GM18517 (cell line): ENCODE measurements around the gene ARRDC4.
"Not testable (repeated sequence)": the region's sequence is repeated elsewhere in the genome, so short reads cannot be mapped to it uniquely, and the experiment has no call there.

Experiments used
- ATAC-seq: cut with Tn5 transposase; IDR thresholded peaks from one replicate; pipeline ENCODE4 v1.9.1; 2021; ENCODE audit warnings: mild to moderate bottlenecking, moderate library complexity; ENCODE audit not compliant: unreplicated experiment

Gene ARRDC4

DNA sequence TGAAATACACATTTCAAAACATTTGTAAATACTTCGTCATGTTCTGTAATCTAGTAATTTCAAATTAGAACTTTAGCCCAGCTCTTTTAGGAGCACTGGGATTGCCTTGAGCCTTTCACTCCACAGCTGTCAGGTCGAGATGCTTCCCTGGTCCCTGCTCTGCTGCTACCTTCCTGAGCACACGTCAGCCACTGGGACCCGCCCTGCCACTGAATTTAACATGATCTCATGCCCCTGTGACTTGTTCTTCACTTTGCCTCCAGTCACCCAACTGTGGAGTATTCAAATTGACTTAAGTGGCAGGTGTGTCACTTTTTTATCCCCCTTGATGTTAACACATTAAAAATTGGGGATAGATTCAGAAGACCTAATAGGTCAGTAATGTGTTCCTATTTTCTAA, 3.3 kb downstream of the ARRDC4 start:
- no peak for ATAC-seq

DNA sequence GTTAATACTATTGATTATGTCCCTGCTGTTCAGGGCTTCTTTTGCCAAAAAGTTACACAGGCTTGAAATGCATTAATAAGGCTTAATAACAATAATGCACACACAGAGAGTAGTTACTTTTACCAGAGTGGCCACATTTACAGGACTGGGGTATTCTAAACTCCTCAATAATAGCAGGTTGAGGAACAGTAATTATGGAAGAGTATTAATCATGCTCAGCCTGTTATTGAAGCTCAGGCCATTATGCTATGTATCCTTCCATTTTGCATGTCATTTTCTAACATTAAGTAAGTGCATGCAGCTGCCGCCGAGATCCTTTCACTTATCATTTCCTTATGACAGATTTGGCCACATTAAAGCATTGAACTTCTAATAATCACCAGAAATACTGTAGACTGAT, 5.7 kb downstream of the ARRDC4 start:
- no peak for ATAC-seq

DNA sequence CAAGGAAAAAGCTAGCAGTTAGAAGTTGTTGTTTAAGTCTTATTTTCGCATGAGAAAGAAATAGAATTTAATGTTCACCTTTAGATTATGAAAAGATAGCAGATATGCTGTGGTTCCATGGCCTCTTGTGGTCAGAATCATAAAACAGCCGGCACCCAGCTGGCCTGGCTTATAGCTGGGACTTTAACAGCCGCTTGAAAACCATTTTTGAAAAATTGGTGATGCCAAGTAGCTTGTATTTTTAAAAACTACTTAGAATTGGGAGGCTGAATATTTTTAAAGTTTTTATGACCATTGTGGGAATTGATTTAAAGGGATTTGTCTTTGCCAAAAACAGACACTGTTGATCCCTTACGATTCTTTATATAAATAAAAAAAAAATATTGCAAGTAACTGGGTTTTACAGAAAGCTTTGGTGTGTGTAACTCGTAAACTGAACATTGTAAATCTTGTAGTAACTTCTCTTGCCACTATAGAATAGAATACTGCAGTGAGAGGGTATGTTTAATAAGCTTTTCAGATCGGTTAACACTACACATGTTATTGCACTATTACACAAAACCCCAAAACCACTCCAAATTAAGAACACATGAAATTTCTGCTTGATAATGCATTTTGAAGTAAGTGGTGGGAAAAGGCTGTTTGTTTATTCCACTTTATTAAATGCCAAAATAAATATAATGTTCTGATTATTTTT, 6.6 kb downstream of the ARRDC4 start:
- ATAC-seq = no peak

DNA sequence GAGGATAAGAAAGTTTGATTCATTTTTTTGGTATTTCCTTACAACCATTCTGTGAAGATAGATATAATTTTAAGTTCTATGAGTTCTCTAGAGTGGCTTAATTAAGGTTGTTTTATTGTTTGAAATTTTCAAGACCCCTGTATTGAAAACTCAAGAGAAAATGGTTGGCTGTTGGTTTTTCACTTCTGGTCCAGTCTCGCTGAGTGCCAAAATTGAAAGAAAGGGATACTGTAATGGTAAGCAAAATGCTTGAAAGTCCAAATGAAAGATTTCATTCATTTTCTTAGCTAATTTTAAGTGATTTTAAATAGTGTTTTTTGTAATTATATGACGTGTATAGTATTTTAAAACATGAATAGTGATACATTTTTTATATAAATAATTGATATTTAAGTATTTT, 7.4 kb downstream of the ARRDC4 start:
- no peak for ATAC-seq

DNA sequence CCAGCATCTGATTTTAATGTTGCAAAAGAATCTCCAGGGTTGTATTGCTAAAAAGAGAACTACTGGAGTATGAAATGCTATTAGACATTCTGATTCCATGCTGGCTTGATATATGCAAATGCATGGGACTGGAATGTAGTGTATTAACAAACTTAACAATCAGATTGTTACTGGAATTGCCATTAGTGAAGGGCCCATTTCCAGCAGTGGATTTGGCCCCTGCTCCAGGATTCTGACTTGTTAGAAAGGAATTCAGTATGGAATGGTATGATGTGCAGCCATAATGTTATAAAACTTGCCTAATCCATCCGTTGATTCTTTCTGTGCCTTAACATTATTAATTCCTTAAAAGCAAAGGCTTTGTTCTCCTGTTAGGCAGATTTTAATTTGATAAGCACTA, 7.9 kb downstream of the ARRDC4 start:
- ATAC-seq = no peak

DNA sequence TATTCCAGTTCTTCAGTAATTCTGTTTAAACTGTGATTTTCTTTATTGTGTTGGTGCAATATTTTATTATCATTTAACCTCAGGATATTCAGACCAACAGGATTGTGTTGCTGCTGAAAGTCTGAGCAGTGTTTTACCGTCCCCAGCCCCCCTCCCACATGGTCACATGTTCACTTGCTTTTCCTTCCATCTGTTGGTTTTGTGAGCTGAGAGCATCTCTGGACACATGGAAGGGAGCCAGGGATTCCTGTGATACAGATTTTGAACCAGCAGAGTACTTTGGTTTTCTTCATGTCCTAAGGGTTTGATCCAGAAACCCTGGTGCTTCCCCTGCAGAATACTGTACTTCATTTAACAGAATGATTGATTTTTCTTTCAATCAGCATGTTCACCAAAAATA, 11.9 kb downstream of the ARRDC4 start:
- ATAC-seq = no peak

DNA sequence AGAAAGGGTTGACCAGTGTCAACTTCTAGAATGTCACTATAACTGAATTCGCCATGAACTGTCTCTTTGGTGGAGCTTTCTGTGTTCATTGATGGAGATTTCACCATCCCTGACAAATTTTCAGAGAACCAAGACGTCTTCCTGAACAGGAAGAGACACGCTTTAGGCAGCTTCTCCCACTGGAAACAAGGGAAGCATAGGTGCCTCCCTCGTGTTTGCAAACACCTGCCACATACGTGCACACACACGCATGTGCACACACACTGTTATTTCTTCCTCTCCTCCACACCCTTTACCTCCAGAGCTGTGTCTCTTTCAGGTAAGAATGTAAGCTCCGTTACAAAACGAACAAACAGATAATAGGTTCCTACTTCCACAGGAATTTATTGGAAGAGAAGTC, 15.6 kb downstream of the ARRDC4 start:
- ATAC-seq = no peak

DNA sequence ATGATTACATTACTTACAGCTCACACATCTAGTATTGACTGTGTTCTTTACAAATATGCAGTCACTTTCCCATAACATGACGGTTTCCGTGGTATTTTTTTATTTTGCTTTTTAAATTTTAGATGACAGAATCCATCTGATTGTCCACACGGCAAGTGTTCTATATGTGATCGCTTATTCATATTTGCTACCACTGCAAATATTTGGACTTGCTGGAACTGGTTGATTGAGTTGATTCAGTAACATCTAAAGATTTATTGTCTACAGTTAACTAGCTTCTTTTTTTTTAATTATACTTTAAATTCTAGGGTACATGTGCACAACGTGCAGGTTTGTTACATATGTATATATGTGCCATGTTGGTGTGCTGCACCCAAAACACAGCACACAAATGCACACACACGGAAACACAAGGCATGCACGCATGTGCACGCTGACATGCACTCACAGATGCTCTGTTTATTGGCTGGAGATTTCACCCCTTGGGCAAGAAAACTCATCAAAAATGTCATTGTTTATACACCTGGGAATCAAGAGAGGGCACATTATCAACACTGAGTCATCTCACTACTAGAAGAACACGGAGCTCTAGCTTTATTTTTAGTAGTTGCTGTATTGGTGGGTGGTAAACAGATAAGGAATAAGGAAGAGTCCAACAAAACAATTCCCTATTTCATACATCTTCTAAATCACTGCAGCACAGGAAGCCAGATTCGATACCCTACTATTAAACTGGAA, 16.4 kb downstream of the ARRDC4 start:
- ATAC-seq = no peak

DNA sequence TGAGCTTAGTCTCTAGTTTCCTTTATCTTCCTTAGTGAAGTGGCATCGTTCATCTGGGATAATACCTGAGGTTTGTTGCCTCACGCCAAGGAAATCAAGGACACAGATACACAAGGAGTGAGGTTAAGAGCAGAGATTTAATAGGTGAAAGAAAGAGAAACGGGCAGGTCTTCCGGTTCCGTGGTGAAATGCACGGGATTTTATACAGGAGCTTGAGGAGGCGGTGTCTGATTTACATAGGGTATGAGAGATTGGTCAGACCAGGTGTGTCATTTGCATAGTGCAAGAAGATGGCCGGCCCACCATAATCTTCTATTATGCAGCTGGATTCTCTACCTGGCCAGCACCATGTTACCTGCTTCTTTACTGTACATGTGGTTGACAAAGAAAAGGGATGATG, 17.2 kb downstream of the ARRDC4 start:
- no peak for ATAC-seq

DNA sequence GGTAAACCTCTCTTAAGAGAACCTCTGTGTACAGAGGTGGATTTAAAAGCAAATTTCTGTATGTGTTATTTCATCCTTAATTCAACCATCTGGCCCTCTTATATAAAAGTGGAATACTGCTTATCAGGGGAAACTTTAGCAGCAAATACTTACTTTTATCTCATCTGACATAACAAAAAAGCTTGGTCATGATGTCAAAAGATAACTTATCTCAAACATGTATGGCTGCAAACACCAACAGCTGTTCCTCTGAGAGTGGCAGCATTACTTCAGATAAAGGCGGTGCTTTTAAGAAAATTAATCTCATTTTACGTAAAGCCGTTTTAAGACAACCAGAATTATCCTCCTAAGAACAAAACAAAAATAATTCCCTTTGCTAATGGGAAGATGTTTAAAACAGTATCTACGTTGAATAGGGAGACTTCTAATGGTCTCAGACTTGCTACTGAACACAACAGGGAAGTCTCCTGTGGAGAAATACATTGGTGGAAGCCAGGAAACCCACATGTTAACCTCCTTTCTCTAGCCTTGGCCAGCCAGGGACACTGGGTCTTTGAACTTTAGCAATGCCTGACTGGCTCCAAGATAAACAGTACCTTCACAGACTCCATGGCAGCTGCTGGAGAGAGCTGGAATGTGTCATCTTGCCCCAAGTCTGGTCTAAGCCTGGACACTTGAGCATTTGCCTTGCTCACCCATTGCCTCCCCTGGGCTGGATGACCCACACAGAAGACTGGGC, 18.1 kb downstream of the ARRDC4 start:
- no peak for ATAC-seq

DNA sequence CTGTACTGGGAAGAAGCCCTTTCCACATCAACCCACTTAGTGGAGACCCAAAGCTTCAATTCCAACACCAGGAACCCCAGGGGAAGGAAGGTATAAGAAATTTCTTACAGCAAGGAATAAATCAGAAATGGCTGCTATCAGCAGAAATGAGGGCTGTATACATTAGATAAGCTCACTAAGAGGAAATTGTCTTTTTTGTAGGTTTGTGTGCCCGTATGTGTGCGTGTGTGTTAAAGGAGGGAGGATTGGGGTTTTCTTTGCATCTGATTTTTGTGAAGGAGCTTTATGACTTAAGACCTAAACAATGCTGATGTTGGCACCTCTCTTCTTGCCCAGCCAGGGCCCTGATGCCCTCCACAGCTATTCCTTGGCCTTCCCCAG, 18.6 kb downstream of the ARRDC4 start:
- ATAC-seq = no peak

DNA sequence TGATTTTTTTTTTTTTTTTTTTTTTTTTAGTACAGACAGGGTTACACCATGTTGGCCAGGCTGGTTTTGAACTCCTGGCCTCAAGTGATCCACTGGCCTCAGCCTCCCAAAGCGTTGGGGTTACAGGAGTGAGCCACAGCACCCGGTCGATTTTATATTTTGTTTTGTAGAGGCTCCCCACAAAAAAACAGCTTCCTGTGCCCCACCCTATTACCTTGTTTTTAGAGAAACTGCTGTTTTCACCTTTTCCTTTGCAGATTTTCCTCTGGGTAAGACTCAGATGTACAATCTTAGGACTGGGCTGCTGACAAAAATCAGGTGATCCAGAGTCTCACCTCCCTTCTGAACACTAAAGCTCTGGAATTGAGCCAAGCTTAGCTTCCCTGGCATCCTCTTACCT, 20.6 kb downstream of the ARRDC4 start:
- ATAC-seq = no peak

DNA sequence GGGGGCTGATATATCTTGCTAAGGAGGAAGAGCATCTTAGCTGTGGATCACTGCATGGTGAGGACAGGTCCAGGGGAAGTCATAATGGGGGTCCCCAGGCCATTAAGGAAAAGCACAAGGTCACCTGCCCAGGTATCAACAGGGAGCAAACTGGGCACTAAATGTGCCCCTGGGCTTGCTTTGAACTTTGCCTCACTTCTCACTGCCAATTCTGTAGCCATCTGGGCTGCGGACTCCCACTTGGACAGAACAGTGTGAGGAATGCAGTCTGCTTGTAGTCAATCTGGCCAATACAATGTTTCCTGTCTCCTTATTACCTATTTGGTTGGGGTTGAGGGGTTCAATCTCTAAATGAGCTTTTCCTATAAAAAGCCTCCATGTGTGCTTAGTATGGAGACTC, 21.3 kb downstream of the ARRDC4 start:
- ATAC-seq = no peak

DNA sequence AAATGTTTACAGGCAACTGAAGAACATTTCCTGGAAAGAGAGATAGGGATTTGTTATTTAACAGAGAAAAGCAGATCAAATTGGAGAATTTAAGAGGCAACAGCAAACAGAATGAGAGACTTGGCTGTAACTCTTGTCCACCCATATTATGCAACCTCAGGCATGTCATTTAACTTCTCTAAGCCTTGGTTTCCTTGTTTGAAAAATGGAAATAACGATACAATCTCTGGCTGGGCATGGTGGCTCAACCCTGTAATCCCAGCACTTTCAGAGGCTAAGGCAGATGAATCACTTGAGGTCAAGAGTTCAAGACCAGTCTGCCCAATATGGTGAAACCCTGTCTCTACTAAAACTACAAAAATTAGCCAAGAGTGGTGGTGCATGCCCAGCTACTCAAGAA, 23.7 kb downstream of the ARRDC4 start:
- no peak for ATAC-seq

DNA sequence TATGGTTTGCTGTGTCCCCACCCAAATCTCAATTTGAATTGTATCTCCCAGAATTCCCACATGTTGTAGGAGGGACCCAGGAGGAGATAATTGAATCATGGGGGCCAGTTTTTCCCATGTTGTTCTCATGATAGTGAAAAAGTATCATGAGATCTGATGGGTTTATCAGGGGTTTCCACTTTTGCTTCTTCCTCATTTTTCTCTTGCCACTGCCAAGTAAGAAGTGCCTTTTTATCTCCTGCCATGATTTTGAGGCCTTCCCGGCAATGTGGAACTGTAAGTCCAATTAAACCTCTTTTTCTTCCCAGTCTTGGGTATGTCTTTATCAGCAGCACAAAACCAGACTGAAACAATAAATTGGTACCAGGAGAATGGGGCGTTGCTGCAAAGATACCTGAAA, 25.5 kb downstream of the ARRDC4 start:
- not testable (repeated sequence) for ATAC-seq

DNA sequence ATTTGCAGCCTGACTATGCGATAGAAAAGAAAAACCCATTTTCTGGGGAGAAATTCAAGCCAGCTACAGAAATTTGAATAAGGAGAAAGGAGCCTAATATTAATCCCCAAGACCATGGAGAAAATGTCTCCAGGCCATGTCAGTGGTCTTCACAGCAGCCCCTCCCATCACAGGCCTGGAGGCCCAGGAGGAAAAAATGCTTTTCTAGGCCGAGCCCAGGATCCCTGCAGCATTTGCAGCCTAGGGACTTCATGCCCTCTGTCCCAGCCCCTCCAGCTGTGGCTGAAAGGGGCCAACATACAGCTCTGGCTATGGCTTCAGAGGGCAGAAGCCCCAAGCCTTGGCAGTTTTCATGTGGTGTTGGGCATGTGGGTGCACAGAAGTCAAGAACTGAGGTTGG, 26.3 kb downstream of the ARRDC4 start:
- ATAC-seq = no peak

DNA sequence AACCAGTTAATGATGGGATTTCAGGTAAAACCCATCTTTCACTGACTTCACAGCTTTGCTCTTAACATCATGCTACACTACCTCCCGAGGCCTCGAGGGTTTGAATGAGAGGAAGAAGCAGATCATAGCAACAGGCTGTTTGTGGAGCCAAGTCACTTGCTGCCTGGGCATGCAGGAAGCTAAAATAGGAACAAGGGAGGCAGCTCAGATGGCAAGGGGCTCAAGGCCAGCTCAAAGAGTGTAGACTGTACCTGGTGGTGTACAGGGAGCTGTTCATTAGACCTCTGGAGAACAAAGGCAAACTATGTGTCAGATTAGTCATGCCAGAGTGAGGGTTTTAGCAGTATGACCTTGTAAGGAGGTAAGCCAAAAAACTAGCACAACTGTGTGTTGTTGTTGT, 28.8 kb downstream of the ARRDC4 start:
- ATAC-seq = no peak

DNA sequence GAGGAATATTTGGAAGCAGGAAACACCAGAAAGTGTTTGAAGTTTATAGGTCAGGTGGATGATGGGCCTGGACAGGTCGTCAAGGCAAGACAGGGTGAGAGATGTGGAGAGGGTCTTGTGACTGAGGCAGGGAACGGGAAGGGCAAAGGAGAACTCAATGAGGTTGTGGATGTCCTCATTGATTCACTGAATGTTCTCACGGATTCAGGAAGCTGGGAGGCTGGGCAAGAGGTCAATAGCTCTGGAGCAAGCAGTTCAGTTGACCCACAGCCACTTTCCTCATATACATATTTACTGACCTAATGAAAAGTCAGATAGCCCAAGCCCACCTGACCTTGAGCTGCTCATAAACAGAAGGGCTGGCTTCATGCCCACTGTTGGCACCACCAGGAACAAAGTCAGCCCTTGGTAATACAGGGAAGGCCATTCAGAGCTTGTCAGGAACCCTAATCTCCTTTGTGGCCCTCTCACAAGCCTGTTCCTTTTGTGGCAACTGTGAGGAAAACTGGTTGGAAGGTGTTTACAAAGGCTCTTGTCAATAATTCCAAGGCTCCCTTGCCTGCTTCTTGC, 31.6 kb downstream of the ARRDC4 start:
- no peak for ATAC-seq

DNA sequence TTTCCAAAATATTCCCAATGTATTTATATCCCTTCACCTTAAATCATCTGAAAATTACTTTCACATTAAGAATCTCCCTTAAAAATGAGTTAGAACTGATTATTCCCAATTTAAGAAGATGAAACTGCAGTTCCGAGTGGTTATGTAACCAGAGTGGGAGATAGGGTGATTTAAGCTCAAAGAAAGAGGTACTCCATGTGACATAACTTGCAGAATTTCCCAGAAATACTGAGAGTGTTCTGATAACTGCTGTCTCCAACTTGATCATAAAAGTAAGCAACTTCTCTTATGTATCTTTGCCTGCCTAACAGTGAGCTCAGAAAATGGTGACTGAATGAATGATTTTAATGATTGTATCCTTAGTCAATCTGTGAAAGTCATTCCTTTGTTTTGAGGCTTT, 32.3 kb downstream of the ARRDC4 start:
- ATAC-seq = no peak

DNA sequence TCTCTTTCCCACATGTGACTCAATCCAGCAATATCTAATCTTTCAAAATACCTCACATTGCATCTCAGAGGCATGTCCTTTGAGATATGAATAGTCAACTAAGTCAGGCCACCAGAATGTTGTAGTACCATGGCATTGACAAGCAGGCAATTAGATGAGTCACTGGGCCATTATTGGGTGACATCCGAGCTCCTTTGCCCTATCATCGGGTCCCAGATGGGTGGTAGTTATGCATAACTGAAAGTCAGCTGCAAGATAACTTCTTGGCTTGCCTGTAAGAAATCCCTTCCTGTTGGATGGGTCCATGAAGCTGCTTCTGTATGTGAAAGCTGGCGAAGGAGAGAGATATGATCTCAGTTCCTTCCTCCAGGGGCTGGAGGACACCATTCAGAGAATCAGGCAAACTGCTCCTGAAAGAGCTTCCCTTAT, 32.8 kb downstream of the ARRDC4 start:
- ATAC-seq = no peak

DNA sequence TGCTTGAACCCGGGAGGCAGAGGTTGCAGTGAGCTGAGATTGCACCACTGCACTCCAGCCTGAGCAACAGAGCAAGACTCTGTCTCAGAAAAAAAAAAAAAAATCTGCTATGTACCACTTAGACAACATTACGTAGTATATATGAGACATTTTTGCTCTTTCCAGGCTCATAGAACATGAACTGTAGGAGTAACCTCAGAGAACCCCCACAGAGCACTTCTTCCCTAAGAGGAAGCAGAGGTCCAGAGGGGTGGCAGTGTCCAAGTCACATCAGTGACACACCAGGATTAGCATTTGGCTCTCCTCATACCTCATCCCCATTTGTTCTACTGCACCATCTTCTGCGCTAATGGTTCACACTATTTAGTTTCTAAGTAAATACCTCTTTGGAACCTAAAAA, 33.7 kb downstream of the ARRDC4 start:
- ATAC-seq = no peak

DNA sequence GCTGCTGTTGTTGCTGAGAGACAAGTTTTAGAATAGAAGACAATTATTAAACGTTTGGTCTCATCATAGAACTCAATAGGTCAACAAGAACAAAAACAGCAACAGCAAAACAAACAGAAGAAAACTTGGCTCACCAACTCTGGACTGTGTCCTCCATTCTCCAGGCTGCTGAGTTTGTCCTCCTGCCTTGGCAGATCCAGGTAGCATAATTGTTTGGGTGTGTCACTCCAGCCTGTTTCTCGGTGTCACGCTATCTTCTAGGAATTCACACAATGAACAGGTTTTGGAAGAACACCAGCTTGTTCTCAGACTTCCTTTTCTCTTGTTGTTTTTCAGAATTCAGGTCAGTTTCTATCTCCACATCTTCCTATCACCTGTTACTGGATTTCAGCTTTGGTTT, 34.7 kb downstream of the ARRDC4 start:
- ATAC-seq = no peak
